HCT116 (cell line): ENCODE results near the gene CLRN1. TPM values are rescaled to one million over a fixed set of nuclear protein-coding genes. Genes with fewer than 3 reads are reported as not detected.

Source experiments
- ATAC-seq: fragments of 200-7000 bp; cut with Tn5 transposase; 2 replicates; pipeline ENCODE4 v1.9.1; 2020; ENCODE audit warnings: mild to moderate bottlenecking, moderate library complexity
- BruUV-seq: library from RNA; stranded (reverse); fragments of 400-500 nt; replicated peaks from 2 replicates; lab custom pipeline; 2021; lab: Mats Ljungman, UMichigan
- CTCF ChIA-PET: fragments of 300-600 bp; sonication (Branson Sonifier 250); formaldehyde crosslinking; loops from one replicate; lab custom pipeline; 2021; ENCODE audit warnings: antibody characterized with exemption; lab: Charles Lee
- POLR2A ChIA-PET: fragments of 300-600, 350-600 bp; sonication (Branson Sonifier 250); formaldehyde crosslinking; loops from one replicate; lab custom pipeline; 2021; ENCODE audit warnings: antibody characterized with exemption; lab: Charles Lee
- RAD21 ChIA-PET, 2 experiments: fragments of 300-600 bp; sonication (Branson Sonifier 250); formaldehyde crosslinking; loops; one replicate each; lab custom pipeline; 2023; ENCODE audit warnings: low total read pairs in 2 of 2; ENCODE audit not compliant: uncharacterized antibody in 2 of 2, unreplicated experiment in 2 of 2, low non-redundant PET in 1 of 2; lab: Charles Lee
- DNase-seq: peaks from one replicate; pipeline ENCODE4 v3.0.0-alpha.2; 2010; ENCODE audit warnings: low read depth, low spot score
- H2AFZ ChIP-seq: fragments of 200-600 bp; shearing (Covaris generic), sonication (generic); 2 replicates; pipeline ENCODE4 v1.6.1; 2017; ENCODE audit warnings: low read depth, mixed run types, mixed read lengths, antibody characterized with exemption, low read length; ENCODE audit not compliant: poor library complexity, severe bottlenecking
- H3K27ac ChIP-seq: 2 replicates; pipeline ENCODE4 v1.5.1; 2012; ENCODE audit warnings: low read depth, low read length
- H3K27me3 ChIP-seq: fragments of 200-600 bp; sonication (generic); 2 replicates; pipeline ENCODE4 v1.6.1; 2016; ENCODE audit warnings: mixed run types, low read length, mixed read lengths; ENCODE audit not compliant: insufficient read depth
- H3K36me3 ChIP-seq, 2 experiments: fragments of 200-500 bp in 1 of 2; fragments of 200-600 bp in 1 of 2; sonication (Bioruptor generic) in 1 of 2; sonication (generic) in 1 of 2; 2 replicates each; pipeline versions ENCODE4 v1.5.1 to v1.6.1; 2014 to 2016; ENCODE audit warnings: low read length in 2 of 2, inconsistent platforms in 1 of 2, mixed read lengths in 1 of 2, mixed run types in 1 of 2; ENCODE audit not compliant: insufficient read depth in 2 of 2, control insufficient read depth in 1 of 2
- H3K4me1 ChIP-seq, 2 experiments: fragments of 200-600 bp in 1 of 2; sonication (generic) in 1 of 2; 2 replicates each; pipeline versions ENCODE4 v1.5.1 to v1.6.1; 2012 to 2017; ENCODE audit warnings: low read length in 2 of 2, inconsistent platforms in 1 of 2, mild to moderate bottlenecking in 1 of 2, mixed read lengths in 1 of 2, mixed run types in 1 of 2, moderate library complexity in 1 of 2; ENCODE audit not compliant: insufficient read depth in 2 of 2, control insufficient read depth in 1 of 2
- H3K4me2 ChIP-seq: fragments of 200-600 bp; sonication (generic); 2 replicates; pipeline ENCODE4 v1.6.1; 2017; ENCODE audit warnings: mixed run types, low read length, mixed read lengths
- H3K4me3 ChIP-seq, 2 experiments: fragments of 200-600 bp in 1 of 2; sonication (generic) in 1 of 2; replicated peaks in 1 of 2; 2 replicates each; pipeline ENCODE4 v1.5.1; 2011 to 2016; ENCODE audit warnings: low read length in 2 of 2, control low read depth in 1 of 2, low read depth in 1 of 2, mild to moderate bottlenecking in 1 of 2, mixed read lengths in 1 of 2, mixed run types in 1 of 2
- H3K79me2 ChIP-seq: fragments of 200-600 bp; sonication (generic); 2 replicates; pipeline ENCODE4 v1.6.1; 2017; ENCODE audit warnings: mild to moderate bottlenecking, mixed run types, low read length, moderate library complexity, mixed read lengths; ENCODE audit not compliant: insufficient read depth
- H3K9ac ChIP-seq: fragments of 200-600 bp; sonication (generic); 2 replicates; pipeline ENCODE4 v1.6.1; 2016; ENCODE audit warnings: low read length, mixed read lengths
- H3K9me2 ChIP-seq: fragments of 200-600 bp; sonication (generic), shearing (Covaris generic); 2 replicates; pipeline ENCODE4 v1.6.1; 2017; ENCODE audit warnings: mixed run types, mild to moderate bottlenecking, moderate library complexity; ENCODE audit not compliant: insufficient read depth
- H3K9me3 ChIP-seq, 2 experiments: fragments of 200-500 bp in 1 of 2; fragments of 200-600 bp in 1 of 2; sonication (Bioruptor generic) in 1 of 2; sonication (generic) in 1 of 2; 2 replicates each; pipeline ENCODE4 v1.6.1; 2014 to 2017; ENCODE audit warnings: low read length in 2 of 2, mixed read lengths in 2 of 2, inconsistent platforms in 1 of 2, low read depth in 1 of 2, mild to moderate bottlenecking in 1 of 2, mixed run types in 1 of 2, moderate library complexity in 1 of 2; ENCODE audit not compliant: control insufficient read depth in 1 of 2, insufficient read depth in 1 of 2
- H4K20me1 ChIP-seq: fragments of 200-600 bp; sonication (generic), shearing (Covaris generic); 2 replicates; pipeline ENCODE4 v1.6.1; 2017; ENCODE audit warnings: mixed run types, mild to moderate bottlenecking, moderate library complexity; ENCODE audit not compliant: insufficient read depth
- CBX3 ChIP-seq: IDR thresholded peaks from 2 replicates; pipeline ENCODE4 v1.6.1; 2012; ENCODE audit warnings: low read depth
- EGR1 ChIP-seq: IDR thresholded peaks from 2 replicates; pipeline ENCODE4 v1.6.1; 2012; ENCODE audit warnings: low read depth
- EZH2 ChIP-seq: fragments of 200-600 bp; sonication (generic); IDR thresholded peaks from 2 replicates; pipeline ENCODE4 v1.6.1; 2017; ENCODE audit warnings: antibody characterized with exemption, mixed run types
- JUND ChIP-seq: IDR thresholded peaks from 2 replicates; pipeline ENCODE4 v1.6.1; 2012
- POLR2A ChIP-seq: IDR thresholded peaks from 2 replicates; pipeline ENCODE4 v1.7.0; 2011; ENCODE audit warnings: borderline replicate concordance; ENCODE audit not compliant: insufficient read depth, insufficient read length; ENCODE audit errors: extremely low read depth
- POLR2AphosphoS5 ChIP-seq: IDR thresholded peaks from 2 replicates; pipeline ENCODE4 v1.6.1; 2011; ENCODE audit warnings: mild to moderate bottlenecking, low read depth, low read length, moderate library complexity
- RAD21 ChIP-seq: IDR thresholded peaks from 2 replicates; pipeline ENCODE4 v1.6.1; 2012; ENCODE audit warnings: low read depth, mild to moderate bottlenecking
- SIN3A ChIP-seq: IDR thresholded peaks from 2 replicates; pipeline ENCODE4 v1.6.1; 2012; ENCODE audit warnings: low read depth
- SP1 ChIP-seq: IDR thresholded peaks from 2 replicates; pipeline ENCODE4 v1.6.1; 2012; ENCODE audit warnings: low read depth
- YY1 ChIP-seq: IDR thresholded peaks from 2 replicates; pipeline ENCODE4 v1.6.1; 2011; ENCODE audit warnings: low read length, low read depth, moderate library complexity, mild to moderate bottlenecking; ENCODE audit not compliant: insufficient replicate concordance; ENCODE audit errors: extremely low read depth
- ZFX ChIP-seq: fragments of 450-650 bp; IDR thresholded peaks from 2 replicates; pipeline ENCODE4 v1.6.1; 2017
- intact Hi-C: fragments of 100-400 bp; cut with micrococcal nuclease; formaldehyde crosslinking; loops from 2 replicates; pipeline ENCODE4 v1.10.0; 2022
- total RNA-seq: library from RNA; stranded (reverse); gene quantifications from one replicate; pipeline ENCODE4 v1.2.1, GENCODE V29; 2021; ENCODE audit not compliant: unreplicated experiment
- TF ChIP-seq, protein P1 (sequence below), 3 experiments: fragments of 200-600 bp in 1 of 3; sonication (generic) in 1 of 3; IDR thresholded peaks in 2 of 3; conservative IDR thresholded peaks in 1 of 3; 2 replicates each; pipeline ENCODE4 v1.5.1; 2012 to 2017; ENCODE audit warnings: low read depth in 2 of 3, low read length in 2 of 3, antibody characterized with exemption in 1 of 3, borderline replicate concordance in 1 of 3, control low read depth in 1 of 3, mild to moderate bottlenecking in 1 of 3, mixed read lengths in 1 of 3, mixed run types in 1 of 3, moderate library complexity in 1 of 3; ENCODE audit not compliant: insufficient read depth in 1 of 3
- TF ChIP-seq, protein P2 (sequence below): IDR thresholded peaks from 2 replicates; pipeline ENCODE4 v1.6.1; 2012

The CLRN1 gene
- total RNA-seq, 1 experiment from 2014 or later: not detected

DNA sequence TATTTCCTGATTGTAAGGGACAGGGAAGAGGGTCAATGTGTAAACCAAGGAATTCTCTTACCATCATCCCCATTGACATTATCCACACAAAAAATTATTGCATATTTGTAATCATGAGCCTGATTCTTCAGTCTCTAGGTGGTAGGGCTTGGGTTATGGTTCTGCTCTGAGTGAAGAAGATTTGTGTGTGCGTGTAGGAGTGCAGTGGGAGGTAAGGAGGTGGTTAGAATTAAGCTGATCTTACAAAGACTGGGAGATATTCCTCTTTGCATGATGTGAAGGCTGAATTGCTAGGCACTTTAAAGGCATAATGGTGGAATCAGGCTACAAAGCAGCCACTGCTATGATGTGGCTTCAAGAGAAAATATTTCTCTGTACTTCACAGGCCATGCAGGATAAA lies 44.3 kb downstream of the CLRN1 start:
- no peak for DNase-seq
- peaks cover 0 to 7% of the 10 kb centered on the region in 2 experiments; a peak in 2 of 4 replicates for H3K4me1 ChIP-seq
- no peak for ATAC-seq
- no peaks in the 10 kb centered on the region for H3K36me3 ChIP-seq
- intact Hi-C loops: loop anchor here (10.0 kb wide), 1 partner anchor 357 kb away; no protein-coding TSS in a partner anchor
- no peaks in the 10 kb centered on the region for H3K9me2 ChIP-seq
- no peaks in the 10 kb centered on the region for H3K27me3 ChIP-seq
- no peaks in the 10 kb centered on the region for H4K20me1 ChIP-seq
- RAD21 ChIA-PET: no interaction called here
- H3K9ac ChIP-seq: no peak overlapping the region
- no peak overlapping the region for H3K27ac ChIP-seq
- H3K4me2 ChIP-seq: no peak overlapping the region
- POLR2A ChIA-PET: no interaction called here
- no peaks in the 10 kb centered on the region for H3K9me3 ChIP-seq
- TF ChIP-seq EZH2 (no peak), YY1 (no peak), JUND (no peak), POLR2A (no peak), RAD21 (no peak), SIN3A (no peak), POLR2AphosphoS5 (no peak), SP1 (no peak), EGR1 (no peak), ZFX (no peak), CBX3 (no peak)
- TF ChIP-seq, protein P1, sequence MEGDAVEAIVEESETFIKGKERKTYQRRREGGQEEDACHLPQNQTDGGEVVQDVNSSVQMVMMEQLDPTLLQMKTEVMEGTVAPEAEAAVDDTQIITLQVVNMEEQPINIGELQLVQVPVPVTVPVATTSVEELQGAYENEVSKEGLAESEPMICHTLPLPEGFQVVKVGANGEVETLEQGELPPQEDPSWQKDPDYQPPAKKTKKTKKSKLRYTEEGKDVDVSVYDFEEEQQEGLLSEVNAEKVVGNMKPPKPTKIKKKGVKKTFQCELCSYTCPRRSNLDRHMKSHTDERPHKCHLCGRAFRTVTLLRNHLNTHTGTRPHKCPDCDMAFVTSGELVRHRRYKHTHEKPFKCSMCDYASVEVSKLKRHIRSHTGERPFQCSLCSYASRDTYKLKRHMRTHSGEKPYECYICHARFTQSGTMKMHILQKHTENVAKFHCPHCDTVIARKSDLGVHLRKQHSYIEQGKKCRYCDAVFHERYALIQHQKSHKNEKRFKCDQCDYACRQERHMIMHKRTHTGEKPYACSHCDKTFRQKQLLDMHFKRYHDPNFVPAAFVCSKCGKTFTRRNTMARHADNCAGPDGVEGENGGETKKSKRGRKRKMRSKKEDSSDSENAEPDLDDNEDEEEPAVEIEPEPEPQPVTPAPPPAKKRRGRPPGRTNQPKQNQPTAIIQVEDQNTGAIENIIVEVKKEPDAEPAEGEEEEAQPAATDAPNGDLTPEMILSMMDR (IDR thresholded peaks at IDR 0.05 in 2 of 3, conservative IDR thresholded peaks at IDR 0.05 in 1 of 3; ENCODE audit: borderline replicate concordance in 1 of 3, insufficient read depth in 1 of 3, low read depth in 2 of 3, low read length in 2 of 3): no peak
- TF ChIP-seq, protein P2, sequence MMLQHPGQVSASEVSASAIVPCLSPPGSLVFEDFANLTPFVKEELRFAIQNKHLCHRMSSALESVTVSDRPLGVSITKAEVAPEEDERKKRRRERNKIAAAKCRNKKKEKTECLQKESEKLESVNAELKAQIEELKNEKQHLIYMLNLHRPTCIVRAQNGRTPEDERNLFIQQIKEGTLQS: no peak
- no TSS peak for BruUV-seq
- no peak overlapping the region for H2AFZ ChIP-seq
- H3K79me2 ChIP-seq: no peaks in the 10 kb centered on the region
- no peak overlapping the region for H3K4me3 ChIP-seq
- CTCF ChIA-PET: no interaction called here
